ENCODE measurements around the gene RFWD3.

The RFWD3 gene

GRCh38 chr16:74623214-74623838 lies 43.4 kb downstream of the RFWD3 start:
- peak; percentile 49 for TF ChIP-seq CTCF (IDR thresholded peaks at IDR 0.05; ENCODE audit: low read depth, low read length, missing control alignments)
- no peak overlapping the region for H3K4me3 ChIP-seq (ENCODE audit: low read depth, low read length)
- no peak for DNase-seq (ENCODE audit: low read depth)

GRCh38 chr16:74622005-74622404 lies 44.7 kb downstream of the RFWD3 start:
- H3K4me3 ChIP-seq (ENCODE audit: low read depth, low read length), result no peak overlapping the region
- no peak for DNase-seq (ENCODE audit: low read depth)
- TF ChIP-seq CTCF (IDR thresholded peaks at IDR 0.05; ENCODE audit: low read depth, low read length, missing control alignments), result no peak

GRCh38 chr16:74617206-74617788 lies 49.4 kb downstream of the RFWD3 start:
- DNase-seq (ENCODE audit: low read depth), result no peak
- TF ChIP-seq CTCF (IDR thresholded peaks at IDR 0.05; ENCODE audit: low read depth, low read length, missing control alignments), result no peak
- no peak overlapping the region for H3K4me3 ChIP-seq (ENCODE audit: low read depth, low read length)

DNA sequence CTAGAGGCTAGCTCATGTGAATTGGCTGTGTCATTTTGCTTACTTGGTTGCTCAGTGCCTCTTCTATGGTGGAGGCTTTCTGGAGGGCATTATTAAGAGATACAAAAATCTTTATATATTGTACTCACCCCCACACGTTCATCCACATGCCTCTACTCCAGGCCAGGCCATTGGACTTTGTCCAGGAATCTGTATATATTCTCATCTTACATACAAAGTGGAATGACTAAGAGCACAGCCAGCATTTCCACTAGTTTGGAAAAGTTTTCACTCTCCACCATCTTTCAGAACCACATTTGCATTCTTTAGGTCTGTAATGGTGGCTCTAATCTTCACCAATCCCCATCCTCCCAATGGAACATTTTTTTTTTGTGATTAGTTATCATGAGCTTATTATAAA lies 55.0 kb downstream of the RFWD3 start:
- no peak for TF ChIP-seq CTCF (IDR thresholded peaks at IDR 0.05; ENCODE audit: low read depth, low read length, missing control alignments)
- DNase-seq (ENCODE audit: low read depth), result no peak
- H3K4me3 ChIP-seq (ENCODE audit: low read depth, low read length), result no peak overlapping the region

GRCh38 chr16:74608944-74609343 lies 57.7 kb downstream of the RFWD3 start:
- DNase-seq (ENCODE audit: low read depth), result no peak
- H3K4me3 ChIP-seq (ENCODE audit: low read depth, low read length), result no peak overlapping the region
- no peak for TF ChIP-seq CTCF (IDR thresholded peaks at IDR 0.05; ENCODE audit: low read depth, low read length, missing control alignments)

DNA sequence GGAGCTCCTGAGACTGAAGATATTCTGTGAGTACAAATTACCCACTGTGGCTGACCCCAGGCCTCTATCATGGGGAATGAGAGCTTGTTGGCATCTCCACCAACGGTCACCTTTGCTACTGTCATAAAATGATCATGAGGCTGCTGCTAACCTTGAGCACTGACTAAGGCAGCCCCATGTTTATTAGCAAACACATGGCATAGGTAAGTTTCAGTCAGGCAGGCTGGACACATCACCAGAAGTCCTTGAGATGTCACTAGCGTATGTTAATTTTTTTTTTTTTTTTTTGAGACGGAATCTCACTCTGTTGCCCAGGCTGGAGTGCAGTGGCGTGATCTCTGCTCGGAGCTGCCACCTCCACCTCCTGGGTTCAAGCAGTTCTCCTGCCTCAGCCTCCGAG lies 58.3 kb downstream of the RFWD3 start:
- DNase-seq (ENCODE audit: low read depth), result no peak
- no peak overlapping the region for H3K4me3 ChIP-seq (ENCODE audit: low read depth, low read length)
- no peak for TF ChIP-seq CTCF (IDR thresholded peaks at IDR 0.05; ENCODE audit: low read depth, low read length, missing control alignments)

GRCh38 chr16:74607962-74608356 lies 58.7 kb downstream of the RFWD3 start:
- DNase-seq (ENCODE audit: low read depth), result no peak
- TF ChIP-seq CTCF (IDR thresholded peaks at IDR 0.05; ENCODE audit: low read depth, low read length, missing control alignments), result no peak
- H3K4me3 ChIP-seq (ENCODE audit: low read depth, low read length), result no peak overlapping the region
